Measurements from ENCODE around the gene C1QTNF1.

Gene C1QTNF1

GRCh38 chr17:78993241-78993956 lies 30.6 kb upstream of the C1QTNF1 start:
- no peak for DNase-seq

DNA sequence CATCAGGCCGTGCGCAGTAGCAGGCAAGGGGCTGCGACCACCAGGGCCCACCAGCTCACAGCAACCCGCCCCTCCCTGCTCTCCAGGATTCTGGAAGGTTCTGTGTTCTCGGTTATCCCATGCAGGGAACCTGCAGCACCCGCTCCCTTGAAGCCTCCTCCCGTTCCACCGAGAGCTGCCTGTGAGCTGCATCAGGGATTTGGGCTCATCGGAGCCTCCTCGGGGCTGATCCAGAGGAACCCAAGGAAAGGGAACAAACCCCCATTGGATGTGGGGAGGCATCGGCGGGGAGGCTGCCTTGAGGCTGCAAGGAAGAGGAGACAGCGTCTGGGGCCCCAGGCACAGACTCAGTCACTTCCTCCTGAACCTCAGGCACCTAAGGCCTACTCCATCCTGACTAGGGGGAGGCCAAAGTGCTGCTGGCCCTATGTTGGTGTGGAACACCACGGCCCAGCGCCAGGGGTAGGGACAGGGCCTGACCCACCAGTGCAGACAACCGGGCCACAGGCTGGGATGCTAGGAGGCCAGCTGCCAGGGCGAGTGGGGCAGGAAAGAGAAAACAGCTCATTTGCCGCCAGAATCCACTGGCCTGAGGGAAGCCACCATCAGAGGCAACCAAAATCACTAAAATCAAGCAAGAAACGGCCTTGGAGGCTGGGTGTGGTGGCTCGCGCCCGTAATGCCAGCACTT lies 29.8 kb upstream of the C1QTNF1 start:
- no peak for DNase-seq

- DNase-seq, result no peak
Observed at GRCh38 chr17:78995022-78995760, 28.8 kb upstream of the C1QTNF1 start.

- DNase-seq, result no peak
Observed at GRCh38 chr17:78995761-78996451, 28.1 kb upstream of the C1QTNF1 start.

DNA sequence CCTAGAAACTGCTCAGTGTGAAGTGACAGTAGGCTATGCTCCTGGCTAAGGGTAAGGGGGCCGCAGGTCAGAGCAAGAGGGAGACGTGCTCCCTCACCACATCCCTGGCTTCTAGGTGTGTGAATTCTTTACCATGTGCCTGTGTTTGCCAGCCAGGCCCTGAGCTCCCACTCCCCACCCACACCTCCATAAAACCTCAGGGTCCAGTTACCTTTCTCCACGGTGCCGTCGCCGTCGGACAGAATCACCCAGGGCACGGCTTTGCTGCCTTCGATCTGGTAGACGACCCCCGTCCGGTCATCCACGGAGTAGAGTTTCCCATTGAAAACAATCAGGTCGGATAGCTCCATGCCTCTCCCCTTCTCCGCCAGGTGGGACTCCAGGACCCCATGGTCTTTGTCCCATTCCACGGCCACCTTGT lies 27.2 kb upstream of the C1QTNF1 start:
- DNase-seq, result no peak

- no peak for DNase-seq
Observed at GRCh38 chr17:78997231-78997741, 26.7 kb upstream of the C1QTNF1 start.

DNA sequence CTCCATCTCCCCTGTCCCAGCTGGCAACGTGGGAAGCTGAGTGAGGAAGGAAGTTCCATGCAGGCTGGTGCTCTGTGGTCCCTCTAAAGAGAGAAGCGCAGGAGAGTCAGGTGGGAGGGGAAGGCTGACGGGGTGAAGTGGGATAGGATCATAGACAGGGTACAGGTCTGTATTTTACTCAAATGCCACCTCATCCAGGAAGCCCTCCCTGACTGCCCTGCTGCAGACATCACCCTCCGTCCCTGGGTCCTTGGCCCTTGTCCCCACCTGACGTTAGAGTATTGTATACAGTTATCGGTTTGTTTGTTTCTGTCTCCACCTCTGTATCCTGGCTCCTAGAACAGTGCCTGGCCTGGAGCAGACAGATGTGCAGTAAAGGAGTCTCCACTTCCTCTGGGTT lies 26.1 kb upstream of the C1QTNF1 start:
- no peak for DNase-seq

- no peak for DNase-seq
Observed at GRCh38 chr17:78998311-78999055, 25.5 kb upstream of the C1QTNF1 start.

DNA sequence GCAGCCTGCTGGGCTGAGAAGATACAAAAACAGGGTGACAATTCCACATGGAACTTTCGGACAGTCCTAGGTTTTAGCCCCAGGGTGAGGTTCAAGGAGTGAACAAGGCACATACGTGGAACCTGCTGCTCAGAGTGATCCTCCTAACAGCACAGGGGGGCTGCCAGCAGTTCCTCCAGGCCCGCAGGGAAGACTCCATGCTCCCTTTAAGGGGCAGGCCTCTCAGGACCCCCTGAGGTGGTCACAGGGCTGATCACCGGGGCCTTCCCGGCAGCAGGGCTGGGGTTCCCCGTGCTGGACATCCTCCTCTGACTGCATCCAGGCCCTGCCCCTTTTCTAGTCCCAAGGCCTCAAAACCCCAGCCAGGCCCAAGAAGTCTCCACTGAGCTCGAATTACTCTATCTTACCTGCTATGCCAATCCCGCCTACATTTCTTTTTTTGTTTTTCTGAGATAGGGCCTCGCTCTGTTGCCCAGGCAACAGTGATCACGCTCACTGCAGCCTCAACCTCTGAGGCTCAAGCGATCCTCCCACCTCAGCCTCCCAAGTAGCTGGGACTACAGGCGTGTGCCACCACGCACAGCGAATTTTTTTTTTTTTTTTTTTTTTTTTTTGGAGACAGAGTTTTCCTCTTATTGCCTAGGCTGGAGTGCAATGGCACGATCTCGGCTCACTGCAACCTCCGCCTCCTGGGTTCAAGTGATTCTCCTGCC lies 24.8 kb upstream of the C1QTNF1 start:
- no peak for DNase-seq

DNA sequence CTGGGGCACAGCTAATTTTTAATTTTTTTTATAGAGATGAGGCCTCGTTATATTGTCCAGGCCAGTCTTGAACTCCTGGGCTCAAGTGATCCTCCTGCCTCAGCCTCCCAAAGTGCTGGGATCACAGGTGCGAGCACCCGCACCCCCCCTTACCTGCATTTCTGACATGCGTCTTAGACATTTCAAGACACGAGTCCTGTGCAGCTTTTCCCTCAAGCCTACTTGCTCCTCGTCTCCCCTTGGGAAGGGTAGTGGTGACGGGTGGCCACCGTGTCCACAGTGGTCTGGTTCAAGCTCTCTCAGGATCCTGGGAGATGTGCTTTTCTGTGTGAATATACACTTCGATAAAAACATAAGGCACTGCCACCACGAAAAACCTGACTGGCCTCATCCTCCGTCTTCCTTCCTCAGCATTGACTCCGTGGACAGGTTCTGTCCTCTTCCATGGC lies 24.0 kb upstream of the C1QTNF1 start:
- DNase-seq, result no peak

GRCh38 chr17:79000396-79001189 lies 23.4 kb upstream of the C1QTNF1 start:
- no peak for DNase-seq

- no peak for DNase-seq
Observed at GRCh38 chr17:79001190-79002020, 22.6 kb upstream of the C1QTNF1 start.

DNA sequence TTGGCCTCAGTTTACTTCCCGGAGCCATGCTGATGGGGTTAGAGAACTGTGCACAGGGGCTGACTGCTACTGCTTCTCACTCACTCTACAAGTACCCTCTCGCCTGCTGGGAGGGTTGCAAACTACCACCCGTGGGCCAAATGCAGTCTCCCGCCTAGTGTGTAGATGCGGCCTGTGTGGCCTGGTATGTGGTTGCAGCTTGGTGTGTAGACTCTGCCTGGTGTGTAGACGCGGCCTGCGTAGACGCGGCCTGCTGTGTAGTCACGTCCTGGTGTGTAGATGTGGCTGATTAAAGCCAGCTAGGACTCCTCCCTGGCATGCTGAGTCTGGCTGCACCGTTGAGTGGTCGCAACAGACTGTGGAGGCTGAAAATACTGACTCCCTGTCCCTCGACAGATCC lies 21.7 kb upstream of the C1QTNF1 start:
- DNase-seq, result no peak

DNA sequence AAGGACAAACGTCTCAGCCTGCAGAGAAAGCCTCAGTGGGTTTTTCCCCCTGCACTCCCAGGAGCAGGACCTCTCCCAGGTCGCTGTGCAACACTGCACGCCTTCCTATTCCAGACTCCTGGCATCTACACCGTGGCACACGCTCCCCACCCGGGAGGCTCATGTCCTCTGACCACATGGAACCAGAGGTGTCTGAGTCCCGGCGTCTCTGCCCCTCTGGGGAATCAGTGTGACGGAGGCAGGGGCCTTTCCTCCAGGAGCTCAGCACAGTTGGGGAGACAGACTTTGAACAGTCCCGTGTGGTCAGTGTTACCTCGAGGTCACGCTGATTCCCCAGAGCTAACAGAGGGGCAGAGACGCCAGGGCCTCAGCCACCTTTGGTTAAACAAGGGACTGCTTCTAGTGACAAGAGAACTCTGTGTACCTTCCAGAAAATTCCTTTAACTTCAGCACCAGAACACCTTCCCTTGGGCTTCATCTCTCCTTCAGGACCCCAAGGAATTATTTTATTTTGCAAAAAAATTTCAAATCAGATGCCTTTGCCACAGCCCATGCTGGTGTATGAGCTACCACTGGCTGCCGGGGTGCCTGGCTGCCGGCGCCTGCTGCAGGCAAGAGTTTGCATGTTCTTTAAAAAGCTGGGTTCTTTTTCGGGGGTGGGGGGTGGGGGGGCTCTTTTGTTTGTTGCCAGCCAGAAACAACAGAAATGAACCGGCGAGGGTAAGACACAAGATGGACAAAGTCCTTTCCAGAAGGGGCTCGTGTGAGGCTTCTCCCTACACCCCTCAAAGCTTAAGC lies 21.0 kb upstream of the C1QTNF1 start:
- DNase-seq, result no peak

- no peak for DNase-seq
Observed at GRCh38 chr17:79003661-79004411, 20.1 kb upstream of the C1QTNF1 start.

GRCh38 chr17:79005063-79005861 lies 18.7 kb upstream of the C1QTNF1 start:
- DNase-seq, result peak; percentile 31

DNA sequence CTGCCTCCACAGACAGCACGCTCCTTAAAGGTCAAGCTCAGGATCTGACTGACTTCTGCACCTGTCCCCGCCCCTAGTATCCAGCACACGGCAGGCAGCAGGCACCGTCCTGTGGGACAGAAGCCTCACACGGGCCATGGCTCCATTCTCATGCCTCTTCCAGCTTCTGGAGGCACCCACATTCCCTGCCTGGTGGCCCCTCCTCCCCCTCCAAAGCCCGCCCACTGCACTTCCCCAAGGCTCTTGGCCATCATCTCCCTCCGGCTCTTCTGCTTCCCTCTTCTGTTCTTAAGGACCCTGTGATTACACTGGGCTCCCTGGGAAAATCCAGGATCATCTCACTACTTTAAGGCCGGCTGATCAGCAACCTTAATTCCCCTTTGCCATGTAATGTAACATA lies 17.9 kb upstream of the C1QTNF1 start:
- no peak for DNase-seq

Data from NCI-H748 treated with DMSO at 0.1 percent for 48 hours (cell line).